ENCODE measurements around the gene RHOV. TPM values are rescaled to one million over a fixed set of nuclear protein-coding genes. Genes with fewer than 3 reads are reported as not detected.
A peak's percentile ranks its signal among the peaks of the same experiment; 100 is the strongest.

The RHOV gene
- total and polyA plus RNA-seq, 10 of the 15 experiments (the other 5 are each of a cell fraction or from before 2014, with no cell fraction given): 0.24 to 39.3 (median 9.3) TPM

DNA sequence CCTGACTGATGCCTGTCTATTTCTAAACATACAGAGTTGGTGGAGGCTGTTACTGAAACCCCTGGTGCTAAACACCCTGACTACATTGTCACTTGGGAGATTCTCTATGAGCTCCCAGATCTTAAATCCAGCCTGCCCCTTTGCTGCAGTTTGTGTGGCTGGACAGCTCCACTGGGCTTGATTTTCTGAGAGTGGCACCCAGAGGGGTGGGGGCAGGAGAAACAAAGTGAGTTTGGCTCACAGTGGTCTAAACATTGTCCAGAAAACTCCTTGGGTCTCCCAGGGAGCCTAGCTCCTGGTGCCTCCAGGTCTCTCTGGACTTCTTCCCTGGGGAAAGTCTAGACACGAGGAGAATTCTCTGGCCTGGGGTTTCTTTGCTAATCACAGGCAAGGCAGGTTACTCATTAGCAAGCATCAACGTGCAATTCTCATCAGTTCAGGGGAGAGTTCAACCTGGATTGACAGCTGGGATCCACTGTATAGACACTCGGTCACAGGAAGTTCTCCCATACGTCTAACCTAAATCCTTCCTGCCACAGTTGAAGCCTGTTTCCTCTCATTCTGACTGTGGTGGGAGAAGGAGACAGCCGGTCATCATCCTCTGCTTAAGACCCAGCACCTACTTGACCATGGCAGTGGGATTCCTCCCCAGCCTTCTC lies 48.0 kb upstream of the RHOV start:
- H3K9me3 ChIP-seq (replicated peaks; ENCODE audit: control insufficient read depth, insufficient read depth, low read length): no peaks in the 10 kb centered on the region
- no peak overlapping the region for H2AFZ ChIP-seq (ENCODE audit: control insufficient read depth, low read depth, low read length)
- SMC1A ChIA-PET (ENCODE audit: uncharacterized antibody, unreplicated experiment): no interaction called here
- no peak overlapping the region for H3K9ac ChIP-seq (ENCODE audit: control insufficient read depth, insufficient read depth, low read length)
- H3K4me3 ChIP-seq: no peak overlapping the region
- FAIRE-seq (no peak), ATAC-seq (no peak), DNase-seq (ENCODE audit: low read depth, low spot score) (no peak)
- peaks cover 8% of the 10 kb centered on the region; the same call in 1 of the 2 replicates for H3K4me1 ChIP-seq (ENCODE audit: control insufficient read depth, insufficient read depth, low read length)
- no peaks in the 10 kb centered on the region for H4K20me1 ChIP-seq (ENCODE audit: control insufficient read depth, insufficient read depth)
- in situ Hi-C loops (cut with MboI) (loop anchor here (5.0 kb wide), 1 partner anchor 100 kb away; no protein-coding TSS in a partner anchor), intact Hi-C loops (cut with micrococcal nuclease; ENCODE audit: unreplicated experiment) (no loop called here)
- no peak overlapping the region for H3K27ac ChIP-seq (ENCODE audit: control insufficient read depth, insufficient read depth)
- WGBS (ENCODE audit: insufficient coverage, insufficient replicate concordance, low lambda C conversion rate, missing lambda C conversion rate): 14% methylated on average over 5 of the region's 5 CpGs
- no peak overlapping the region for H3K4me2 ChIP-seq (ENCODE audit: control insufficient read depth, insufficient read depth)
- H3K27me3 ChIP-seq (replicated peaks in 1 of 2; ENCODE audit: control insufficient read depth in 2 of 2, insufficient read depth in 2 of 2, low read length in 1 of 2): peaks cover 11 to 18% of the 10 kb centered on the region in 2 experiments
- CTCF ChIA-PET: interaction anchor here (0.9 to 3.8 kb wide), 2 partner anchors 8 to 17 kb away, joined by 4 to 18 read pairs; no protein-coding TSS in a partner anchor
- no peaks in the 10 kb centered on the region for H3K79me2 ChIP-seq (ENCODE audit: control insufficient read depth, insufficient read depth, low read length)
- no peaks in the 10 kb centered on the region for H3K36me3 ChIP-seq (ENCODE audit: control insufficient read depth in 2 of 2, insufficient read depth in 2 of 2, low read length in 1 of 2)
- TF ChIP-seq ZSCAN29 (IDR thresholded peaks at IDR 0.05): no peak
- no peak for TF ChIP-seq YY1 (IDR thresholded peaks at IDR 0.05; ENCODE audit: low read depth, low read length)
- TF ChIP-seq, protein P1, sequence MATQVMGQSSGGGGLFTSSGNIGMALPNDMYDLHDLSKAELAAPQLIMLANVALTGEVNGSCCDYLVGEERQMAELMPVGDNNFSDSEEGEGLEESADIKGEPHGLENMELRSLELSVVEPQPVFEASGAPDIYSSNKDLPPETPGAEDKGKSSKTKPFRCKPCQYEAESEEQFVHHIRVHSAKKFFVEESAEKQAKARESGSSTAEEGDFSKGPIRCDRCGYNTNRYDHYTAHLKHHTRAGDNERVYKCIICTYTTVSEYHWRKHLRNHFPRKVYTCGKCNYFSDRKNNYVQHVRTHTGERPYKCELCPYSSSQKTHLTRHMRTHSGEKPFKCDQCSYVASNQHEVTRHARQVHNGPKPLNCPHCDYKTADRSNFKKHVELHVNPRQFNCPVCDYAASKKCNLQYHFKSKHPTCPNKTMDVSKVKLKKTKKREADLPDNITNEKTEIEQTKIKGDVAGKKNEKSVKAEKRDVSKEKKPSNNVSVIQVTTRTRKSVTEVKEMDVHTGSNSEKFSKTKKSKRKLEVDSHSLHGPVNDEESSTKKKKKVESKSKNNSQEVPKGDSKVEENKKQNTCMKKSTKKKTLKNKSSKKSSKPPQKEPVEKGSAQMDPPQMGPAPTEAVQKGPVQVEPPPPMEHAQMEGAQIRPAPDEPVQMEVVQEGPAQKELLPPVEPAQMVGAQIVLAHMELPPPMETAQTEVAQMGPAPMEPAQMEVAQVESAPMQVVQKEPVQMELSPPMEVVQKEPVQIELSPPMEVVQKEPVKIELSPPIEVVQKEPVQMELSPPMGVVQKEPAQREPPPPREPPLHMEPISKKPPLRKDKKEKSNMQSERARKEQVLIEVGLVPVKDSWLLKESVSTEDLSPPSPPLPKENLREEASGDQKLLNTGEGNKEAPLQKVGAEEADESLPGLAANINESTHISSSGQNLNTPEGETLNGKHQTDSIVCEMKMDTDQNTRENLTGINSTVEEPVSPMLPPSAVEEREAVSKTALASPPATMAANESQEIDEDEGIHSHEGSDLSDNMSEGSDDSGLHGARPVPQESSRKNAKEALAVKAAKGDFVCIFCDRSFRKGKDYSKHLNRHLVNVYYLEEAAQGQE (IDR thresholded peaks at IDR 0.05; ENCODE audit: low read depth, low read length): peak; percentile 42; the same call in 1 of the 2 replicates
- POLR2A ChIA-PET: no interaction called here
- RAD21 ChIA-PET (ENCODE audit: unreplicated experiment): interaction anchor here (0.5 kb wide), 1 partner anchor 26 kb away, joined by 3 read pairs; no protein-coding TSS in a partner anchor
- no TSS peak for BruUV-seq (replicated peaks)
